GM12878 (cell line): ENCODE results near the gene ELP2.

Source experiments
- ATF7 ChIP-seq: fragments of 450-650 bp; IDR thresholded peaks from 2 replicates; pipeline ENCODE4 v1.6.1; 2016; ENCODE audit warnings: low read depth, mild to moderate bottlenecking
- CTCF ChIP-seq, 3 experiments: IDR thresholded peaks in 2 of 3; conservative IDR thresholded peaks in 1 of 3; 2 replicates each; pipeline ENCODE4 v1.5.1; 2011; ENCODE audit warnings: low read depth in 3 of 3, low read length in 3 of 3, mild to moderate bottlenecking in 3 of 3, control low read depth in 2 of 3, moderate library complexity in 2 of 3, inconsistent platforms in 1 of 3, mixed read lengths in 1 of 3; ENCODE audit not compliant: control insufficient read depth in 2 of 3, insufficient read depth in 1 of 3; ENCODE audit errors: extremely low read depth in 1 of 3
- EGR1 ChIP-seq, 2 experiments: IDR thresholded peaks; 1 replicate in 1 of 2; 2 replicates in 1 of 2; pipeline ENCODE4 v1.6.1; 2011 to 2012; ENCODE audit warnings: low read depth in 2 of 2, low read length in 2 of 2, borderline replicate concordance in 1 of 2, mild to moderate bottlenecking in 1 of 2, moderate library complexity in 1 of 2
- POLR2A ChIP-seq: IDR thresholded peaks from 2 replicates; pipeline ENCODE4 v1.6.1; 2011; ENCODE audit warnings: low read depth, mild to moderate bottlenecking, low read length
- SP1 ChIP-seq: IDR thresholded peaks from one replicate; pipeline ENCODE4 v1.6.1; 2011; ENCODE audit warnings: low read depth, low read length

- TF ChIP-seq POLR2A (no peak), SP1 (no peak), EGR1 (IDR thresholded peaks at IDR 0.05; ENCODE audit: borderline replicate concordance in 1 of 2, low read depth in 2 of 2, low read length in 2 of 2) (no peak), CTCF (IDR thresholded peaks at IDR 0.05 in 2 of 3, conservative IDR thresholded peaks at IDR 0.05 in 1 of 3; ENCODE audit: control insufficient read depth in 2 of 3, extremely low read depth in 1 of 3, insufficient read depth in 1 of 3, low read depth in 3 of 3, low read length in 3 of 3) (no peak), ATF7 (no peak)
These were observed 47.0 kb downstream of the ELP2 start for GRCh38 chr18:36176711-36177110.
